ENCODE data around the gene BRINP1. TPM values are rescaled to one million over a fixed set of nuclear protein-coding genes. Genes with fewer than 3 reads are reported as not detected.

BRINP1 gene
- total RNA-seq, 4 donors from 2014 or later, result not detected

DNA sequence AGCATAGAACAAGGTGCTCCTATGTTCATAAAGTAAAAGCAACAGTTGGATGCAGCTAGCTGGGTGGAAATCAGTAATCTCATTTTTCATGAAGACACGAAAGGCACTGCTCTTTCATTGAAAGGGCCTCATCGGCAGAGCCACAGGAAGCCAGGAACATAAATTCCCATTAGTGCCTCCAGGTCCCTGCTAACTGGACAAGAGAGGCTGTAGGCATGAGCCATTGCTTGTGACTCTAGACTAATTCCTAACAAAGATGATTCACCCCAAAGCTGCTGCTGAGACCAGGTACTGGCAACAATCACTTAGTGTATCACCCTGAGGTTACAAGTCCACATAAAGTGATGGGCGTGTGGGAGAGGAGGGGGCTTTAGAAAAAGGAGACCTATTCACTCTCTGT, 141.8 kb downstream of the BRINP1 start:
- H3K27me3 ChIP-seq, result no peaks in the 10 kb centered on the region
- TF ChIP-seq EP300 (IDR thresholded peaks at IDR 0.05) (no peak), POLR2AphosphoS5 (IDR thresholded peaks at IDR 0.05) (no peak), POLR2A (IDR thresholded peaks at IDR 0.05) (no peak), CTCF (IDR thresholded peaks at IDR 0.05) (no peak)
- no peak overlapping the region for H3K27ac ChIP-seq
- H3K4me1 ChIP-seq, result no peaks in the 10 kb centered on the region
- 66% methylated on average over 3 of the region's 3 CpGs for WGBS
- no peak overlapping the region for H3K4me3 ChIP-seq
- H3K9me3 ChIP-seq, result no peaks in the 10 kb centered on the region
- DNase-seq (ENCODE audit: low spot score in 2 of 2), result no peak
- H3K36me3 ChIP-seq, result no peaks in the 10 kb centered on the region

- Histone ChIP-seq H3K9me3 (no peaks in the 10 kb centered on the region), H3K36me3 (no peaks in the 10 kb centered on the region), H3K27ac (no peak overlapping the region), H3K4me1 (no peaks in the 10 kb centered on the region), H3K4me3 (no peak overlapping the region), H3K27me3 (no peaks in the 10 kb centered on the region)
- WGBS, result 42% methylated on average over 2 of the region's 2 CpGs
- TF ChIP-seq POLR2AphosphoS5 (IDR thresholded peaks at IDR 0.05) (no peak), POLR2A (IDR thresholded peaks at IDR 0.05) (no peak), EP300 (IDR thresholded peaks at IDR 0.05) (no peak), CTCF (IDR thresholded peaks at IDR 0.05) (no peak)
- DNase-seq (ENCODE audit: low spot score in 2 of 2), result no peak
These were observed 144.8 kb downstream of the BRINP1 start for GRCh38 chr9:119224431-119224830.

DNA sequence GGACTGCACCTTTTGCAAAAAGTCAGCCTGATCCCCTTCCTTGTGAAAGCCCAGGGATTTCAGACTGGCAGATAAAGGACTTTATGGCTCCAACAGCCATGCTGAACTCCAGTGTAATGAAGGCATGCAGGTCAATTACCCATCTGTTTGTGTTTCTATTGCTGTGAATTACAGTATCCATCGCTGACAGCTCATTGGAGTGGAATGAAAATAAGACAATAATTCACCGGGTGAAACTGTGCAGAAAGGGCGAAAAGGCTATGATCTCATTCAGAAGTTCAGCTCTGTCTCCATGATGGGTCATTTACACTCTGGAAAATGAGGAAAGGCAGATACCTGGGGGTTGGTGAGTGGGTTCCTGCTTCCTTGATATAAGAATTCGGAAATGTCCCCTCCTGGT, 148.0 kb downstream of the BRINP1 start:
- Histone ChIP-seq H3K9me3 (no peaks in the 10 kb centered on the region), H3K4me1 (no peaks in the 10 kb centered on the region), H3K27ac (no peak overlapping the region), H3K4me3 (no peak overlapping the region), H3K36me3 (no peaks in the 10 kb centered on the region), H3K27me3 (no peaks in the 10 kb centered on the region)
- DNase-seq (ENCODE audit: low spot score in 2 of 2), result no peak
- WGBS, result 60% methylated on average over 4 of the region's 4 CpGs
- TF ChIP-seq EP300 (IDR thresholded peaks at IDR 0.05), result no peak
- no peak for TF ChIP-seq CTCF (IDR thresholded peaks at IDR 0.05)
- no peak for TF ChIP-seq POLR2A (IDR thresholded peaks at IDR 0.05)
- no peak for TF ChIP-seq POLR2AphosphoS5 (IDR thresholded peaks at IDR 0.05)

DNA sequence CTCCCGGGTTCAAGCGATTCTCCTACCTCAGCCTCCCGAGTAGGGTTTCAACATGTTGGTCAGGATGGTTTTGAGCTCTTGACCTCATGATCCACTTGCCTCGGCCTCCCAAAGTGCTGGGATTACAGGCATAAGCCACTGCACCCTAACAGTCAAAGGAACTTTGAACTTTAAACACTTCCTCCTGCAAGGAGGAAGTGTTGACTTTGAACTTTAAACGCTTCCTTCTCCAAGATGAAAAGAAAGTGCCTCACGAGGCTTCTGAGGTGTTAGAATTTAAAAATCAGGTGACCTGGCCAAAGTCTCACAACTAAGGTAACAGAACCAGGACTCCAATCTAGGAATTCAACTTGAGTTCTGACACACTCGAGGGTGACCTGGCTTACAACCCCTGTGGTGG, 150.9 kb downstream of the BRINP1 start:
- Histone ChIP-seq H3K4me3 (no peak overlapping the region), H3K4me1 (no peaks in the 10 kb centered on the region), H3K36me3 (no peaks in the 10 kb centered on the region), H3K27ac (no peak overlapping the region), H3K27me3 (no peaks in the 10 kb centered on the region), H3K9me3 (no peaks in the 10 kb centered on the region)
- DNase-seq (ENCODE audit: low spot score in 2 of 2), result no peak
- TF ChIP-seq POLR2AphosphoS5 (IDR thresholded peaks at IDR 0.05) (no peak), POLR2A (IDR thresholded peaks at IDR 0.05) (no peak), CTCF (IDR thresholded peaks at IDR 0.05) (no peak), EP300 (IDR thresholded peaks at IDR 0.05) (no peak)
- WGBS, result 87% methylated on average over 7 of the region's 7 CpGs

DNA sequence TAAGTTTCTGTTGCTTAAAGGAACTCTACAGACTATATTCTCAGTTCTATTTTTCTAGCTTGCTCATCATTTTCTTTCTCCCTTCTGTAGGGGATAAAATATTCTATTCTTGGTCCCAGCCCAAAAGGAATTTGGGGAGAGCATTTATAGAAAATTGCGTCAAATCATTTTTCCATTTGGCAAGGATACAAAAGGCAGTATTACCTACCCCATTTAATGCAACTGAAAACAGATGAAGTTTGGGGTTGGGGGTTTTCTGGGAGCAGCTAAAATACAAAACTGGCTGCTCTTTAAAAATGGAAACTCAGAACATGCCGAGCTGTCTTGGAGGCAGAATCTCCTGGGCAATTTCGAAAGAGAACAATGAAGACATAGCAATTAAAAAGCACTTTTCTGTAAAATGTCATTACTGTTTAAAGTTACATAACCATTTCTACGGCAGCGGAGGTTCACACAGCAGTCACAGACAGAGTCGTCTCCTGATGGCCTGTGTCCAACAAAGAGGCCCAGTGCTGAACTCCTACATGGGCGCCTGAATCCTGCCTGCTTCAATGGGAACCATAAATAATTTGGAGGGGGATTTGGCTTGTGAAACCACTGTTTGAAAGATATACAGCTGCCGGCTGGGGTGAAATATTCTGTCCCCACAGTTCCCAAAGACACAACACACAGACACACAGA, 152.4 kb downstream of the BRINP1 start:
- H3K27ac ChIP-seq, result no peak overlapping the region
- DNase-seq (ENCODE audit: low spot score in 2 of 2), result no peak

More for the DNA sequence above, 152.4 kb downstream of the BRINP1 start:
- Histone ChIP-seq H3K4me1 (no peaks in the 10 kb centered on the region), H3K27me3 (no peaks in the 10 kb centered on the region), H3K36me3 (no peaks in the 10 kb centered on the region), H3K4me3 (no peak overlapping the region), H3K9me3 (no peaks in the 10 kb centered on the region)
- WGBS, result 11% methylated on average over 8 of the region's 8 CpGs
- TF ChIP-seq POLR2A (IDR thresholded peaks at IDR 0.05) (no peak), CTCF (IDR thresholded peaks at IDR 0.05) (no peak), POLR2AphosphoS5 (IDR thresholded peaks at IDR 0.05) (no peak), EP300 (IDR thresholded peaks at IDR 0.05) (no peak)

Measured in suprapubic skin (tissue), 4 donors.